ENCODE measurements around the gene ERN2. TPM values are rescaled to one million over a fixed set of nuclear protein-coding genes. Genes with fewer than 3 reads are reported as not detected.

Gene ERN2
- 0.64 TPM for total RNA-seq (ENCODE audit: unreplicated experiment)
- long read RNA-seq = 0 reads

GRCh38 chr16:23712976-23713375, at the start of gene ERN2:
Gene ERN2 (minus strand): TSS chr16:23713222. CDS start chr16:23713187, 35 bp downstream.
- DNase-seq = peak; percentile 29
- no peak for TF ChIP-seq CTCF (IDR thresholded peaks at IDR 0.05; ENCODE audit: partially characterized antibody, unreplicated experiment)
- Mint-ChIP-seq H3K4me3 (ENCODE audit: unreplicated experiment) (peak within 1 kb of the TSS; percentile 46), H3K9me3 (ENCODE audit: unreplicated experiment) (peaks cover 4% of the 10 kb centered on the region), H3K36me3 (ENCODE audit: unreplicated experiment) (peaks cover 5% of the 10 kb centered on the region), H3K27me3 (ENCODE audit: unreplicated experiment) (peaks cover 8% of the 10 kb centered on the region), H3K4me1 (ENCODE audit: low read depth, unreplicated experiment) (no peaks in the 10 kb centered on the region), H3K27ac (ENCODE audit: unreplicated experiment) (no peak within 1 kb of the TSS)

- Mint-ChIP-seq H3K27ac (ENCODE audit: unreplicated experiment) (no peak overlapping the region), H3K9me3 (ENCODE audit: unreplicated experiment) (peaks cover 6% of the 10 kb centered on the region), H3K27me3 (ENCODE audit: unreplicated experiment) (peaks cover 16% of the 10 kb centered on the region), H3K36me3 (ENCODE audit: unreplicated experiment) (peaks cover 14% of the 10 kb centered on the region), H3K4me1 (ENCODE audit: low read depth, unreplicated experiment) (no peaks in the 10 kb centered on the region), H3K4me3 (ENCODE audit: unreplicated experiment) (no peak overlapping the region)
- no peak for DNase-seq
- TF ChIP-seq CTCF (IDR thresholded peaks at IDR 0.05; ENCODE audit: partially characterized antibody, unreplicated experiment) = no peak
Measured at GRCh38 chr16:23757937-23758619, 45.1 kb upstream of the ERN2 start.

GRCh38 chr16:23757116-23757515, 44.1 kb upstream of the ERN2 start:
- no peak overlapping the region for H3K27ac Mint-ChIP-seq (ENCODE audit: unreplicated experiment)
- no peak overlapping the region for H3K4me3 Mint-ChIP-seq (ENCODE audit: unreplicated experiment)
- peaks cover 6% of the 10 kb centered on the region for H3K9me3 Mint-ChIP-seq (ENCODE audit: unreplicated experiment)

GRCh38 chr16:23755484-23755809, 42.4 kb upstream of the ERN2 start:
- Mint-ChIP-seq H3K4me3 (ENCODE audit: unreplicated experiment) (no peak overlapping the region), H3K27me3 (ENCODE audit: unreplicated experiment) (peaks cover 16% of the 10 kb centered on the region), H3K27ac (ENCODE audit: unreplicated experiment) (no peak overlapping the region), H3K4me1 (ENCODE audit: low read depth, unreplicated experiment) (no peaks in the 10 kb centered on the region), H3K36me3 (ENCODE audit: unreplicated experiment) (peaks cover 14% of the 10 kb centered on the region), H3K9me3 (ENCODE audit: unreplicated experiment) (peaks cover 6% of the 10 kb centered on the region)
- TF ChIP-seq CTCF (IDR thresholded peaks at IDR 0.05; ENCODE audit: partially characterized antibody, unreplicated experiment) = no peak
- DNase-seq = no peak

More at GRCh38 chr16:23757116-23757515, 44.1 kb upstream of the ERN2 start:
- Mint-ChIP-seq H3K4me1 (ENCODE audit: low read depth, unreplicated experiment) (no peaks in the 10 kb centered on the region), H3K36me3 (ENCODE audit: unreplicated experiment) (peaks cover 14% of the 10 kb centered on the region), H3K27me3 (ENCODE audit: unreplicated experiment) (peaks cover 16% of the 10 kb centered on the region)
- no peak for DNase-seq
- TF ChIP-seq CTCF (IDR thresholded peaks at IDR 0.05; ENCODE audit: partially characterized antibody, unreplicated experiment) = no peak
